NOMO-1 treated with DMSO at 0.1 percent for 48 hours (cell line): ENCODE data around the gene LTB4R2.

Experiments used
- DNase-seq: peaks from one replicate; lab custom pipeline; 2025; ENCODE audit not compliant: unreplicated experiment; lab: John Stamatoyannopoulos, UW

The LTB4R2 gene, protein sequence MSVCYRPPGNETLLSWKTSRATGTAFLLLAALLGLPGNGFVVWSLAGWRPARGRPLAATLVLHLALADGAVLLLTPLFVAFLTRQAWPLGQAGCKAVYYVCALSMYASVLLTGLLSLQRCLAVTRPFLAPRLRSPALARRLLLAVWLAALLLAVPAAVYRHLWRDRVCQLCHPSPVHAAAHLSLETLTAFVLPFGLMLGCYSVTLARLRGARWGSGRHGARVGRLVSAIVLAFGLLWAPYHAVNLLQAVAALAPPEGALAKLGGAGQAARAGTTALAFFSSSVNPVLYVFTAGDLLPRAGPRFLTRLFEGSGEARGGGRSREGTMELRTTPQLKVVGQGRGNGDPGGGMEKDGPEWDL

DNA sequence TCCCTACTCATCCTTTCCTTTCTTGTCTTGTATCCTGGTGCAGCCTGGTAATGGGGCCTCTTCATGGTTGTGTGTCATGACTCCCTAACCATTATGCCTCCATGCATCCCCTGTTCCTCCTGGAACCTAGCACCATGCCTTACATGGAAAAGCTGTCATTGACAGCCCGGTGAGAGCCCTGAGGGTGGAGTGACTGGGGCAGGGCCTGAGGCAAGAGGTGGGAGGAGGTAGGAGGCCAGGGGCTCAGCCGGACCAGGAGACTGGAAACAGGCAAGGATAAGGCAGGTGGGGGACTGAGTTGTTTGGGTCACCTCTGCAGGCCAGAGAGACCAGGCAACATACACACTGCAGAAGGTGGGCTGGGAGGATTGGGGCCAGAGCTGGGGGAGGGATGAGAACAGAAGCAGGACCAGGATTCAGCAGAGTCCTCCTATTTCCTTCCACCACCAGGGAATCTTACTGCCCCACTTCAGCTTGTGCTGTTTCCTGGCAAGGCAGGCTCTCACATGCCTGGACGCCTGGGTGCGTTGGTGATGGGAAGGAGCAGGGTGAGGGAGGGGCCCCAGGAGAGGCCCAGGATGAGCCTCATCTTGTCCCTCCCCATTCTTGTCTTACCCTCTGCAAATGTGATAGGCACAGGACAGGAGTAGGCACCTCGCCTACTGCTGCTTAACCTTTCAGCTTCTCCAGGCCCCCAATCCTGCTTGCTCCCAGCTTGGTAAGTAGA, at the start of gene LTB4R2:
TSS of gene LTB4R2 (plus strand) at position 603 of the 727 bp plus-strand sequence. CDS start 525 bp downstream, outside the sequence.
- DNase-seq, result no peak

DNA sequence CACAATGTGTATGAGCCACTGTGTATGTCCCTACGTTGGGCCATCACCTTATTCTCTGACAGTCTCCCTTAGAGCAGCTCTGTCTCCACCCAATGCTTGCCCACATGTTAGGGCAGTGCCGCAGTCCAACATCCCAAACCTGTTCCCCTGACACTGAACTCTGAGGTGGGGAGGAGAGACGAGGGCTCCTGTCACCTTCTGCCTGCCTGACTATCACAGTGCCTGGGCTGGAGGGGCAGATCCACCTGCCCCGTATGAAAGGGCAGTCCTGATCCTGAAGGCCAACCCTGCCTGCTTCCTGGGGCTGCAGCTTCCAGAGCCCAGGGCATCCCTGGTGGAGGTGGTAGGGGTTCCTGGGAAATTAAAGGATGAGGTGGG, 49.2 kb upstream of the LTB4R2 start:
- no peak for DNase-seq

DNA sequence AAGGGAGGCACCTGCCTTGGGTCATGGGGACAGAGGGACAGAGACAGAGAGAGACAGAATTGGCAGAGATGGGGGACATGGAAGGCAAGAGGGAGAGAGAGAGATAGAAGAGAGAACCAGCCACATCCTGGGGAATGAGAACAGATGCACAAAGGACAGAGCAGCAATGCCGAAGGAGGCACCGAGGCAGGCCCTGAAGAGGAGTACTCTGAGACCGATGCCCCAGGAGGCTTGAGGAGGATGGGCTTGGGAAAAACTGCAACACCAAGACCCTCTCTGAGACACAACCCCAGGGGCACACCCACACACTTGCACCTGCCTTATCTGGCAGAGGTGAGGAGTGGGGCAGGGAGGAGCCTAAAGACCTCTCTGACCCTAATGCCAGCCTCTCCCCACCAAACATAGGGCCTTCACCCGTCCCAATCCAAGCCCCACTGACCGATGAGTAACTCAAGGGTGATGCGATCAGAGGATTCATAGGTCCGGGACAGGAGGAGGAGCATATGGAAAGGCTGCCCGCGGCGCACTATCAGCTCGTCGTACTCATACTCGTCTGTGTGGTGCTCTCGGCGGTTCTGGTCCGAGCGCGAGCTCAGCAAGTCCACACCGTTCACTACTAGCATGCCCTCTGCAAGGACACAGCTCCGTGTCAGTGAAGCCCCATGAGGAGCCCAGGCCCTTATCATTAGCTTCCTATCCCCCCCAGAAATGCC, 48.5 kb upstream of the LTB4R2 start:
- DNase-seq, result no peak

DNA sequence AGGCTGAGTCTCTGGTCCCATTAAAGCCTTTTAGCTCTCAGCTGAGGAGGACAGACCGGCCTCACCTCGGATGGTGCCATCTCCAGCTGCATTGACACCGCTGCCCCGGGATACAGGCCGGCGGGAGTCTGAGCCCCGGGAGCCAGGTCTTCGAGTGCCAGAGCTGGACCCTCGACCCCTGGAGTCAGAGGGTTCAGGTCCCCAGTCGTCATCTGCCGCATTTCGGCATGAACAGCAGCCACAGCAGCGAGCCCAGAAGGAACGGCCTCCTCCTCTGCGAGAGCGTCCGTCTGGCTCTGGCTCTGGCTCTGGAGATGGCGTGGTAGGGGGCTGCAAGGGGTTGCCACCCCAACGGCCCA, 48.0 kb upstream of the LTB4R2 start:
- DNase-seq, result no peak

DNA sequence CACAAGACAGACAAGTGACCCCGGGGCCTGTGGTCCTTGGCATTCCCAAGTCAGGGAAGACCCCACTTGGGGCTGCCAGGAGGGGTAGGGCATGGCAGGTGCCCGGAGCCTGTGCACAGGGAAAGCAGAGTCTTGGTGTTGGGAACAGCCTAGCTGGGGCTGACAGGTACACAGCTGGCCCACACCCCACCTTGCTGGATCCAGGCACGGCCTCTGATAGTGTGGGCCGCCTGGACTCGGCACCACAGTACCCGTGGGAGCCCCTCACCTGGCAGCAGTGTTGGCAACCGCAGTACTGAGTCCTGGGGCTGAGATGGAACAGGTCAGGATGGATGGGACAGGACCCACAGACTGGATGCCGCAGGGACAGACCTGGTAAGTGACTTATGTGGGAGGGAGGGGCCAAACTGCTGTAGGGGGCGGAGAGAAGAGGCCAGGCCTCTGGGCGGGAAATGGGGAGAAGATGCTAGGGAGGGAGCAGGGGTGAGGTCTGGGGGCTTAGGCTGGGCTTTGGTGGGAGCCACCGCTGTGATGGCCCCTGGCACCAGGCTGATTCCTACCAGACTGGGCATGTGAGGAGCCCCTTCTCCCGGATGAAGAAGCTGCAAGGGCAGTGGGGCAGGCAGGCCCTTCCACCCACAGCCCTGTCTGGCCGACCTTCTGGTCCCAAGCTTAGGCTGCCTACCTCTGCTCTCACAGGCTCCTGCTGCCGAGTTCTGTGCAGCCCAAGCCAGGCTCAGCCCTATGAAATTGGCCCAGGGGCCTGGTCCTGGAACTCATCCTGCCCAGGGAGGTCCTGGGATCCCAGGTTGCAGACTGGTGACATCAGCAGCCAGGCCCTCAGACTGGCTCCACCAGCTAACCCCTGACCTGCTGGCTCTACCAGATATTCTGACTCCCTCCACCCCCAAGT, 46.9 kb upstream of the LTB4R2 start, which contains the start of gene TGM1:
TSS of gene TGM1 (minus strand) at position 357 of the 913 bp plus-strand sequence. CDS start 825 bp downstream, outside the sequence.
- no peak for DNase-seq

DNA sequence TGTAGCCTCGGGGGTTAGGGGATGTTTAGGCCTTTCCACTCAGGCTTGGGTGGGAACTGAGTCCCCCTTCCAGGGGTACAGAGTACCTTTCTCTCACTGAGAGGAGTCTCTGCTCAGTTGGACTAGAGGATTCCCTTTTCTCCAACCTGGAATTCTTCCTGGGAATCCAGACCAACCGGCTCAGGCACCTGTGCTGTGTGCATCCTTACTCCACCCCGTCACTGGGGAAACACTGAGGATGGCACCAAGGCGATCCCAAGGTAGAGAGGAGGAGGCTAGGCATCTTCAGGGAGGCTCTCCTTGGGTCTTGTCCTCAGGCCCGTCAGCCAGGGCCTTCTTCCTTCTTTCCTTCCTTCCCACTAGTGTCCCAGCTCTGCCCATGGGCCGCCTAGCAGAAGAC, 46.1 kb upstream of the LTB4R2 start:
- no peak for DNase-seq

DNA sequence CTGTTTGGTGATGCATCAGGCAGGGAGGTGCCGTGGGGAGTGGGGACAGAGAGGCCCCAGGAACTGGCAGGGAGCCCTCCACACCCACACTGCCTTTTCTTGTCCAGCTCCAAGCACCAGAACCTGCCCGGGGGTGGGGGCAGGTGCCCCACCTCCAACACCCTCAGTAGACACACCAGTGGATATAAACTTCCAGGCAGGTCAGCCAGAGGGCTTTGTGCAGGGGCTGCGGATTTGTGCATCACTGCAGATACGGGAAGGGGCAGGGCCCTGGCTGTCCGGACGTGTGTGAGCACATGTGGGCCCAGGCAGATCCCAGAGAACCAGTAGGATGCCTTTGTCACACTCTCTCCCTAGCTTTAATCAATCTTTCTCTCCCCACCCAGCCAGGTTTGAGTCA, 45.6 kb upstream of the LTB4R2 start:
- DNase-seq, result no peak

DNA sequence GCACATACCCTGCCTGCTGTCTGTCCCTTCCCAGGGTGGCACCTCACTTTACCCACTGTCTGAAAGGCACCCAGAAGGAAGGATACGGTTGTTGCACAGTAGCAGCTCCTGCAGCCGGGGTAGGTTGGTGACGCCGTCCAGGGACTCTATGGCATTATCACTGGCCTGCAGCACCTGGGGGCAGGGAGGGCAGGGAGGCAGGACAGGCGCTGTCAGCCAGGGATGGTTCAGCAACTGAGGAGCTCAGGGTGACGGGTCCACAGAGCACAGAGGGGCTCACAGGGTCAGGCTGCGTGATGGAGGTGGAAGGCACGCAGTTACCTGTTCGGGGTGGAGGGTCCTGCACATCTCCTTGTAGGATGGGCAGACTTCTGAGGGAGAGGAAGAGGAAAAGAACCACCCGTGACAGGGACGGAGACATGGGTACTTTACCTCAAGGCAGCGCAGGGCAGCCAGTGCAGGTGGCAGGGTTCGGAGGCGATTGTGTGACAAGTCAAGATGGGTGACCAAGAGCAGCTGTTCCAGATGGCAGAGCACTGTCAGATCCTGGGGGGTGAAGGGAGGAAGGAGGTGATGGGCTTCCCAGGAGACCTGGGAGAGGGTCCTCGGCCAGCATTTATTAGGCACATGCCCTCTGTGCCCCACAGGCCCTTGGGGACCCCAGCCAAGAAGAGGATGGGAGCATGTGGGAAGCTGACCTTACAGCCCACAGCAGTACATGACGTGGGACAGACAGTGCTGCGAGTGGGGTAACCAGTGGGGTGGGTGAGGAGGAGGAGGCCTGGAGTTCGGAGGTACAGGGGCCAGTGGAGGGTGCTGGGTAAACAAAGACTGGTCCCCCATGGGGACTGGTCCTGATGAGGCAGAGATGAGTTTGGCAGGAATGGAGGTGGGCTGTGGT, 43.3 kb upstream of the LTB4R2 start:
- DNase-seq, result no peak

DNA sequence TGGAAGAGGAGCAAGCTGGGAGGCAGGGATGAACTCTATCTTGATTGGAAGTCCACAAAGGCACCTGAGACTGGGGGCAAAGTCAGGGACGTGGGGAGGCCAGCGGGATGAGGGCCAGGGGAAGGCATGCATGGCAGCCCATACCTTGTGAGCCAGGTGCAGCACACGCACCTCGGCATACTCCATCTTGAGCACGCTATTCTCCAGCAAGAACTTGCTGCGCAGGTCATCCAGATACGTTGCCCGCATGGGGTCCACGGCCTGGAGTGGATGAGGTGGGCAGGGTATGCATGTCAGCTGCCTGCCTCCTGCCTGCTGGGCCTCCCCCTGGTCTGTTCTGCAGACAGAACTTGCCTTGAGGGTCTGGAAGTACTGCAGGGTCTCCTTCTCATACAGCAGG, 42.4 kb upstream of the LTB4R2 start:
- DNase-seq, result no peak

DNA sequence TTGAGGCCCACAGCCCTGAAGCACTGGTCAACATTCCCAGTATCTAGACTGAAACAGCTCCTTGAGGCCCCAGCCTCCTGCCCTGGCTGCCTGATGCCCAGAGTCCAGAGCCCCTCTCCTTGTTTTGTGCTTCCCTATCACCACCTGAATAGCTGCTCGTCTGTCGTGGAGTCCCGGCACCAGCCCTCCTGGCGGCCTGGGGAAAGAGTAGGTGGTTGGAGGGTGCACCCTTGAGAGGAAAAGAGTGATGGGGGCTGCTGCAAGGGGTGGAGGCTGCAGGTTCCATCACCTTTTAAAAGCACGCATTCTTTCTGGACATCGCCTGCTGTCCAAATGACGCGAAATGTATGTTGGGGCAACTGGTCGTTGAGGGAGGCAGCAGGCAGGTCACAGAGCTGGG, 41.7 kb upstream of the LTB4R2 start:
- DNase-seq, result no peak

DNA sequence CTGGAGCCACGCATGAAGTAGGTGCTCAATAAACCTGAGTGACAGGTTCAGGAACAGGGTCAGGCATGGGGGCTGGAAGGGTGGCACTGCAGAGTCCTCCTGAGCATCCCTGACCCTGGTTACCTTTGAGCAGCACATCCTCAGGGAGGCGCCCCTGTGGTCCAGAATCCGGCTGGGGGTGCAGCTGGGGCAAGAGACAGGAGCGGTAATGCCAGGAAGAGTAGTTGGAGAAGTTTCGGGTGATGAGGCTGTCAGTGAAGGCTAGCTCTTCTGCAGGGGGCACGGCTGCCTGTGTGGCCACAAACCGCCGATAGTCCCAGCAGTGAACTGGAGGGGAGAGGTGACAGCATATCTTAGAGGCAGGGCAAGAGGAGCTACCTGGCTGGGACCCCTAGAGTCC, 40.6 kb upstream of the LTB4R2 start:
- DNase-seq, result no peak

DNA sequence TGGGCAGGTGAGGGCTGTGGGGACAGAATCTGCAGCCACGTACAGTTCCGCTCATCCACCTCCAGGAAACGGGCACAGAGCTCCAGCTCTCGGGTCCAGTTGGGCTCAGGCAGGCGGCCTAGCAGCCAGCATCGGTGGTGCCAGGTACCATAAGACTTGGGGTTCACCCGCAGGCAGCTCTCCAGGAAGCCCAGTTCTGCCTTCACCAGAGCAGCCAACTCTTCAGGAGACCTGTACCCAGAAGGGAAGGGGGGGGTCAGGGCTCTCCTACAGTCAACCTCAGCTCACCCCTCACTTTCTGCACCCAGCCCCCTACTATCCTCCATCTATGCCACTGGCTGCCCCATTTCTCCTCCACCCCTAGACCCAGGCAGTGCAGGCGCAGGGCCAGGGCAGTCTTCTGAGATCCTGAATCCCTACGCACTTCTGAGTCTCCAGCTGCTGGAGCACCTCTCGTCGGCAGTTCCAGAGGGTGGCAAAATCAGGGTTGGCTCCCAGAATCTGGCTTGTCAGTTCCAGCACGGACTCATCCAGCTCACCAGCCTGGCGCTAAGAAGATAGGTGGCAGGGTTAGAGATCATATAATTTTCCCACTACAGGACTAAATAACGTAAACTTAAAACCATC, 39.9 kb upstream of the LTB4R2 start:
- no peak for DNase-seq

DNA sequence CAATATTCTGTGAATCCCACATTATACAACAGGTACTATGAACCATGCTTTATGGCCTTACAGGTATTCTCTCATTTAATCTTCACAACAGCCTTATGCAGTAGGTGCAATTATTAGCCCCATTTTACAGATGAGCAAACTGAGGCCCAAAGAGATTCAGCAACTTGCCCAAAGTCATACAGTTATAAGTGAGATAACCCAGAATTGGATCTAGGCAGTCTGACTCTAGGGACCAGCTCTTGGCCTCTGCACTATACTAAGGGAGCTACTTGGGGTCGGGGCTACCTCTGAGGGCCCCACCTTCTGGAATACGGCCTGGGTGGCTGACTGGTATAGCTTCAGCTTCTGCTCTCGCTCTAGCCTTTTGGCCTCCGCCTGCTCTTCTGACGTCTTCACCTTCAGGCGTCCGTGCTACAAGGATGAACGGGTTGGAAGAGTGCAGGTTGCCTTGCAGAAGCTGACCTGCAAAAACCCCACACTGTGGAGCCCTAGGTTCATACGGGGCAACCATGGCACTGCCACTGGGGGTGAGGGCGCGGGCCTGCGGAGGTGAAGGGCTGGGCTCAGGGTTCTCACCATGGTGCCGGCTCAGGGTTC, 39.3 kb upstream of the LTB4R2 start:
- DNase-seq, result peak; percentile 33

DNA sequence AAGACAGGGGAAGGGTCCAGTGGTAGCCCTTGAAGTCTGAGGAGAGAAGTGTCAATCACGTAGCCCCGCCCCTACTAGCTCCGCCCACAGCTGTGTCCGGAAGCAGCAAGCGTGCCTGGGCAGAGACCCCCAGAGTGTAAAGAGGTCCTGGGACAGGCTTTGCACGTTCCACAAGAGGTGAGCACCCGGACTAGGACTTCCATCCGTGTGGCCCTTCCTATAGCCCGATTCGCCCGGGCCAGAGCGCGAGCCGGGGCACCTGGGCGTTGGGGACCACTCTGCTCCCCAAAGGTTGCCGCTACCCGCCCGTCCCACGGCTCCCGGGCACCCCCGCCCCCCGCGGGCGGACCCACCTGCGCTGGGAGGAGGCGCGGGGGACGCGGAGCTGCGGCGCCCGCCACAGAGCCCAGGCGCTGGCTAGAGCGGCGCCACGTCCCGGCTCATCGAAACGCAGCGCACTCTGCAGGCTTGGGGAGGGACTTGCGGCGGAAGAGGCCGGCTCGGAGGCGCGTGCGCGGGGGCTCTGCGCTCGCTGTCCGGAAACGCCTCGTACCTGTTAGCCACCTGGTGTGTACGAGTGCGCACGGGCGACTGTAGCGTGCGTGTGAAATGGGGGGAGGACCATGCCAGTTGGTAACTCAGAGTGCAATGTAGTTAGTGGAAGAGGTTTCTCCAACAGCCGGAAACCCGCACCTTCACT, 38.7 kb upstream of the LTB4R2 start, which contains the start of gene RABGGTA:
TSS of gene RABGGTA (minus strand) at position 464 of the 700 bp plus-strand sequence. CDS start 482 bp downstream, outside the sequence.
- DNase-seq, result peak; percentile 85

DNA sequence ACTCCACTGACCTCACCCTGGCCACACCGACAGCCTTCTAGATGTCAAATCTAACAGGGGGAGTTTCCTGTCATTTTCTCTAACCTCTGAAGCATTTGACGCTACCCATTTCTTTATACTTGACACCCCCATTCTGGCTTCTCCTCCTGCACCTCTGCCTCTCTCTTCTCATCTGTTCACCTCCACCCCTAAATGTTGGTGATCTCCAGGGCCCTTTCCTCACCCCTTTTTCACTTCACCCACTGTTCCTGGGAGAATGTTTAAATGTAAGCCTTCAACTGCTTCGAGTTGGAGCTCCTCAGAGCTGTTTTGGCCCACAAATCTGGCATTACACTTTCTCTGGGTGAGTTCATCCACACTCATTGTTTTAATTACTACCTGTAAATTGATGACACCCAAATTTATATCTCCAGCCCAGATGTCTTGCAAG, 38.1 kb upstream of the LTB4R2 start:
- DNase-seq, result no peak

DNA sequence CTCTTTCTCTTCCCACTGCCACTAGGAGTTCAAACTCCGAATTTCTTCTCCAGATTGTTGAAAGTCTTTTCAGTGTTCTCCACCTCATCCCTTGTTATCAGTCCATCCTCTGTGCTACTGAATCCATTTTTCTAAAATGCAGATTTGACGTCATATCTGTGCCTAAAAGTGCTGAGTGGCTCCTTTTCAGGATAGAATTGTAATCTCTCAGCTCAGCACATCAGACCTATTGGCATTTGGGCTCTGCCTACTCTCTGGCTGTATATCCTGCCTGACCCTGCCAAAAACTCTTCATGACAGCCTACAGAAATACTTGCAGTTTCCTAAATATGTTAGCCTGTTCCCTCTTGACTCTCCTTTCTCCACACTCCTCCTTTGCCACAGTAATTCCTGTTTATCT, 37.5 kb upstream of the LTB4R2 start:
- no peak for DNase-seq

DNA sequence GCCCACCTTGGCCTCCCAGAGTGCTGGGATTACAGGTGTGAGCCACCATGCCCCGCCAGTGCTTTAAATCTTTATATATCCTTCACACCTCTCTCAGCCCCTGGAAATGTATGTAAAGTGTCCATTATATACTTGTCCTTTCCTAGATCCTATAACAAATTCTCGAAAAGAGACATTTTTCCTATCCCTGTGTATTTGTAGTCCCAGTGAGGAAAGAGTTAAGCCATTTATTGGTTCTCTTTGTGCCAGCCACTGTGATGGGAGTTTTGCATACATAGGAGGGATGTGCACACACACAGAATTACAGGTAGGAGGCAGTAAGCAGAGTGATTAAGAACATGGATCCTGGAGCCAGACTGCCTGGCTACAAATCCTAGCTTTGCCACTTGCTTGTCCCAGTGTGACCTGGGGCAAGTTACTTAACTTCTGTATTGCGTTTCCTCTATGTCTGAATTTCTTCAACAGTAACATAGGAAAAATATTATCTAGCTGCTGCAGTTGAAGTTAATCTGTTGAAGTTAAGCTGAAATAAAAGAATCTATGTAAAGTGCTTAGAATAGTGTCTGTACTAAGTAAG, 36.4 kb upstream of the LTB4R2 start:
- no peak for DNase-seq

DNA sequence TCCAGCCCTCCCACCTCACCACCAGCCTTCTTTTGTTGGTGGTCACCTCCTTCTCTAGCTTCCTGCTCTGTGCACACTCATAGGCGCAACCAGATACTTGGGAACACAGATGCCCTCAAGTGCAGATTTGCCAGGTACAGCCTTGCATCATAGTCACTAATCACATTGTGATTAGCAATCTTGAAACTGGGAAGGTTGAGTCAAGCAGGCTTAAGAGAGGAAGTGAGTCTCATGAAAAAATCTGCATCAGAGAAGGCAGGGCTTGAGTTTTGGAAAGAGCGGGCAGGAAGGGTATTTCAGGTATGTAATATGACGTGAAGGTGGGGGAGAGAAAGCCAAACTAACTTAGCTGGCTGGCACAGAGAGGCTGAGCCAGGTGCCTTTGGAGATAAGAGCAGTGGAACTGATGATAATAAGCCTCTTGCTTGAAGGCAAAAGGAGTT, 35.8 kb upstream of the LTB4R2 start:
- DNase-seq, result peak; percentile 88
